CD4-positive, alpha-beta T cell treated with Interleukin-6 at 100 ng/mL for 8 hours (primary cell): ENCODE measurements around the gene BRPF1.
"Not testable (repeated sequence)": the region's sequence is repeated elsewhere in the genome, so short reads cannot be mapped to it uniquely, and the experiment has no call there.

ENCODE experiments used
- DNase-seq: peaks from one replicate; pipeline ENCODE4 v3.0.0-alpha.2; 2020; ENCODE audit warnings: mixed read lengths, low spot score

BRPF1 gene

DNA sequence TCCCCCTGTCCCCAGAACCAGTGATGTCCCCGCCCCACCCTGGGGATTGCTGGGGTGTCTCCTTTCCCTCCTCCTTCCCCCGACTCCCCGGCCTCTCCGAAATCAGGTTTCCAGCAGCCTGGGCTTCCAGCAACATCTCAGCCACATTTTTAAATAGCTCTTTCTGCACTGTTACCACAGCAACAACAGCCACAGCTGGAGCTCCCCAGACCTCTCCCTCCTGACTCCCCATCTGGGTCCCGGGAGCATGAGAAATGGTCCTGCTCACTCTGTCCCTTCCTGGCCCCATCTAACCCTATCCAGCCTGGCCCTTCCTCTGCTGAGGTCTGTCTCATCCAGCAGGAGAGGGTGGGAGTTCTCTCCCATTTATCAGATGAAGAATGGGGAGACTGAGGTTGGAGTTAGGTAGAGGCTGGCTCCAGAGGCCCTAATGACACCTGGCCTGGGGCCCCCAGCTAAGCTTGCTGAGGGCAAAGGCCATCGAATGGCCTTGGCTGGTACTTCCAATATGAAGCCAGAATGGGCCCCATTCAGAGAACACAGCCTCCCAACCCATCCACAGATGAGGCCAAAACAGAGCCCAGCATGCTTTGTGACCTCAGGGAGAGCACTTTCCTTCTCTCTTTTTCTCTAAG lies 36.7 kb downstream of the BRPF1 start:
- no peak for DNase-seq

DNA sequence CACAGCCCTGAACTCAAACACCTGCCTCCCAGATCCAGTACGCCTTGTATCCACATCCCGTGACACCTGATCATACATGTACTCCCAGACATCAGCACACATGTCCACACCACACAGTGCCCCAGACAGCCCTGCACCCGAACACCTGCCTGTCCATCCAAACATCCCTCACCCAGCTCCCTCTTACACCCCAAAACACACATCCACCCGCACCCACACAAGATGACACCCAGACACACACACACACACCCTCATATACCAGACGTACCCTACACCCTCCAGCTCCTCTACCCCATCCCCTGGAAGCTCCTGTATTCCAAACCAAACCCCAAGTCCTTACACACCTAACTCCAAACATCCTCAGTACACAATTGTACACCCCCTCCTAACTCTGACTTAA lies 37.5 kb downstream of the BRPF1 start:
- DNase-seq = no peak

DNA sequence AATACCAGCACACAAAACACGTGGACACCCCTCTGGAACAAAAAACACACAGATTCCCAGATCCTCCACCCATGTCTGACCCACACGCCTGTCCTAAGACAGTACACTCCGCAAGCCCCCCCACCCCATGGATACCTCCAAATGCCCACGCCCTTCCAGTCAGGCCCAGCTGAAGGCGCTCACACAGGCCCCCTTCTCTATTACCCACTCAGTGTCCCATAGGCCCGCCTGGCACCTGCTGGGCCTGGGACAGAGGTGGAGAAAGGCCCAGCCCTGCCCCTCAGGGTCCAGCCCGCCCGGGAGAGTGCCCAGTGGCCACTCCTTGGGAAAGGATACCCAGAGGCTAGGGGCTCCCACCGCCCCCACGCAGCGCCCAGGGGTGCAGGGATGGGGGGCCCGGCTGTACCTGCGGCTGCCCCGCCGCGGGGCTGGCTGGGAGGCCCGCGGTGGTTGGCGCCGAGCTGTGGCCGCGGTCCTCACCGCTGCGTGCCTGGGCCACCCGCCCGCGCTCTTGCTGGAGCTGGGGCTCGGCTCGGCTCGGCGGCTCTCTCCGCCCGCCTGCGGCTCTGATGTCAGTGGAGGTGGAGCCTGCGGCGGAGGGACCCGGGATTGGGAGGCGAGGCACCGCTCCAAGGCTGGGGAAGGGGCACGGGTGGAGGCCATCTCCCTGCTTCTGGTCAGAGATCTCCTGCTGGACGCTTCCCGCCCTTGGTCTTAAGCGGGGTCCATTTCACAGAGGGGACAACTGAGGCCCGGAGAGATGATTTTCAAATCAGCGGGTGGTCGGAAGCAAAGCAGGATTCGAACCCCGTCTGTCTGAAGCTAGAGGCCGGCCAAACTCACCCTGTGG lies 38.1 kb downstream of the BRPF1 start, which contains the start of gene CAMK1:
Gene CAMK1 (minus strand): TSS at position 522 of the 850 bp plus-strand sequence. CDS start 2,198 bp downstream, outside the sequence.
- DNase-seq = peak; percentile 48

DNA sequence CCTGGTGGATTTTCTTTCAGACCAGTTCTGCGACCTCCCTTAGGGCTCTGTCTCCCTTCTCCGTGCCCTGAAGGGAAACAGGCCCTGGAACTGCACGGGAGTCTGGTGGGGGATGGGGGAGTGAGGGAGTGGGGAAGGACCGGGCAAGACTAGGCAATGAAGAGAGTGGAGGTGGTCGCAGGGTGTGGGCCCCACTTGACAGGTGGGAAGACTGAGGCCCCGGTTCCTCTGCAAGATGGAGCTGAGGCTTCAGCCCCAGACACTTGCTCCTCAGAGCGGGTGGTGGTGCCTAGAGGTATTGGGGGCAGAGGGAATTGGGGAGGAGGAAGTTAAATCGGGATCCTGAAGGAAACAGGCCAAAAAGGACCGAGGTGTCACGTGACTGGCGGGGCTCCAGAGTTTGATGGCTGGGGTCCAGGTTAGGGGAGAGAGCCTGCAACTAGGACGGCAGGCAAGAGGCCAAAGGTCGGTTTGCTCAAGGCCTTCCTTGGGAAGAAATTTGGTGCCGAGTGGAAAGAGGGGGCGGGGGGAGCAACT lies 38.8 kb downstream of the BRPF1 start:
- DNase-seq = no peak

DNA sequence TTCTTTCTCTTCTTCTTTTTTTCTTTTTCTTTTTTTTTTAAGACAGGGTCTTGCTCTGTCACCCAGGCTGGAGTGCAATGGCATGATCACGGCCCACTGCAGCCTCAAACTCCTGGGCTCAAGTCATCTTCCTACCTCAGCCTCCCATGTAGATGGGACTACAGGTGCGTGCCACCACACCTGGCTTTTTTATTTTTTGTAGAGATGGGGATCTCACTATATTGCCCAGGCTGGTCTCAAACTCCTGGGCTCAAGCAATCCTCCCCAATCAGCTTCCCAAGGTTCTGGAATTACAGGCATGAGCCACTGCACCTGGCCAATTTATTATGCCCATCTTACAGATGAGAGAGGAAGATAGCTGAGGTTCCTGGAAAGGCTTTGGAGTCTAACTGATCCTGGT lies 39.5 kb downstream of the BRPF1 start:
- not testable (repeated sequence) for DNase-seq

DNA sequence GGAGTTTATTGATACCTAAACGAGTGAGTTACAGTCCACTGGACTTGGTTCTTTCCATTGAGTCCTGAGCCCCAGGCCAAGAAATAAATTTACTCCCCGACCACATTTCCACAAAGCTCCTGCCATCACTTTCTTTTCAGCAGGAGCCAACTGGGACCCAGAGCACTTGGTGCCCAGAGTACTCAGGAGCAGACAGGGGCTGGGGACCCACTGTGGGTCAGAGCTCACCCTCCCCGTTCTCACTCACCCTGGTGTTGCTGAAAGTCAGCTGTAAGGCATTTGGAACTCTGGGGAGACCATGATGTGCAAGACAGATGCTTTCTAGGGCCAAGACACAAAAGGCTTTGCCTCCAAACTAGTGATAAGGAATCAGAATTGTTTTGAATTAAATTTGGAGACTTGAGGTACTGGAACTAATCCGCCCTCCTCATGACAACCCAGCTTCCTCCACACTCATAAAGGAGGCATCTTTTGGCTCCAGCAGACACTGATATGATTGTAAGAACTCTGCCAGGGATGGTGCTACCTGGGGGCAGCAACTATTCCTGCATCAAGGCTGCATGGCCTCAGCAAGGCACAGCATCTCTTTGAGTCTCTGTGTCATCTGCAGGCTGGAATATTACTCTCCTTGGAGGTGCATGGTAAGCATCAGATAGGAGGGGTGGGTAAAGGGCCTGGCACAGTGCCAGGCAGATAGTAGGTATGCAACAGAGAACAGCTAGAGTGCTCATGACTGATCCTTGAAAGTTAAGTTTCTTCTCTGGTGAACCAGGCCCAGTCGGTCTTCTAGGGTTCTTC lies 45.6 kb downstream of the BRPF1 start:
- DNase-seq = no peak

DNA sequence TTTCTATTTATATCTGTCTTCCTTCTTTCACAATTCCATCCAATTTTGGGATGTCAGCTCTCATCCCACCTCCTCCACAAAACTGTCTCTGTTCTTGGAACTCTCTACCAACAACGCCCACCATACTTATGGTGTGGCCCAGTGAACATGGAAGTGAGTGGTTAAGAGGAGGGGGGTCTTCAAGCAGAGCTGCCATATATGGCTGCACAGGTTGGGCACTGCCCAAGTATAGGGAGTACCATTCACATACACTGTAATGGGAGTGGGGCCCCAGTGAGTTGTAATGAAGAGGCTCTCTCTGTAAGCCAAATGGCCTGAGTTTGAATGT lies 46.1 kb downstream of the BRPF1 start:
- DNase-seq = no peak

DNA sequence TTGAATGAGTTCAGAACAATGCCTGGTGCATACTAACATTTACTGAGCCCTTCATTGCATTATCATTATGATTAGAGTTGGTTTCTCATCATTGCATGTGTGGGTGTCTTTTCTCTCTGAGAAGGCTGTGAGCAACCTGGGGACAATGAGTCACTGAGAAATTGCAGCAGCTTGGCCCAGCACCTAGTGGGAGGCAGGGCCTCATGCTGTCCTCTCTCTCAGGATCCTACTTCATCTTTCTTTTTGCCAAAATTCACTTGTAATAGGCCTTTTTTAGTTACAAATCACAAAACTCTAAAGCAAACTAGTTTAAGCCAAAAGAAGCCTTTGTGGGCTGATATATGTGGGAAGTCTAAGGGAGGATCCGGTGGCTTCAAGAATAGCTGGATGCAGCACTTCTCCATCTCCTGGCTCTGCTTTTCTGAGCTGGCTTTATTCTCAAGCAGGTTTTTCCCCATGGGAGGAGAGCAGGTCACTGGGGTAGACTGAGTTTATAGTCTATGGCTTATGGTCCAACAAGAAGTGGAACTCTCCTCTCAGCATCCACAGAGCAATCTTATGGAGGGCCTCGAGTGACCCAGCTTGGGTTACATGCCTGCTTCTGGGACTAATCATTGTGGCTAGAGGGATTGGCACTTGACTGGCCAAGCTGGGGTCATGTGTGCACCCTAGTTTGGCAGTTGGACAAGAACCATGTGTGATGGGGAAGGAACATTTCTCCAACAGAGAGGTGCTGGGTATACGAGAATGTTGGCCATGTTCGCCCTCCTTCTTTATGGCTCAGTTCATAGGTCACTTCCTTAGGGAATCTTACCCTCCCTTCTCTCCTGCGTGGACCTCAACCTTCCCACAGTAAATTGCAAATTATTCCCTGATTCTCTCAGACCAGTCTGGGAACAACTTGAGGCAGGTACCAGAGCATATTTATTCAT lies 46.9 kb downstream of the BRPF1 start:
- DNase-seq = no peak

DNA sequence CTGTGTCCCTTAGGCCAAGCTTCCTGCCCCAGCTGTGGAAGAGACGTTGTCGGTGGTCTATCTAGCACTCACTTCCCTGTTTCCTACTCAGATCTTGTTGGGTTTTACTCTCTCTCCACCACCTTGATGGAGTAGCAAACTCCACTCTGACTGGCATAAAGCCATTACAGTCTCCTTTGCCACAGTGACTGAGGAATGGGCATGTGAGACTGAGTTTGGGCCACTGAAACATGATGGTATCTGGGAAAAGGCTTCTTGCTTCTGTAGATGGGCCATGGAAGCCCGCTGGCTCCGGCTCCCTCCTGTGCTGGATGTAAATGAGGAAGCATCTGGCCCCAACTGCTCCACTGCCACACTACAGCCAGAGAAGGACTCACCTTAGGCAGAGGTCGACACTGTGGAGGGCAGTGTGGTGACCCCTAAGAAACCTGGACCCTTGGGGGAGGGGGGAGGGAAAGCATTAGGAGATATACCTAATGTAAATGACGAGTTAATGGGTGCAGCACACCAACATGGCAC lies 47.6 kb downstream of the BRPF1 start:
- no peak for DNase-seq

DNA sequence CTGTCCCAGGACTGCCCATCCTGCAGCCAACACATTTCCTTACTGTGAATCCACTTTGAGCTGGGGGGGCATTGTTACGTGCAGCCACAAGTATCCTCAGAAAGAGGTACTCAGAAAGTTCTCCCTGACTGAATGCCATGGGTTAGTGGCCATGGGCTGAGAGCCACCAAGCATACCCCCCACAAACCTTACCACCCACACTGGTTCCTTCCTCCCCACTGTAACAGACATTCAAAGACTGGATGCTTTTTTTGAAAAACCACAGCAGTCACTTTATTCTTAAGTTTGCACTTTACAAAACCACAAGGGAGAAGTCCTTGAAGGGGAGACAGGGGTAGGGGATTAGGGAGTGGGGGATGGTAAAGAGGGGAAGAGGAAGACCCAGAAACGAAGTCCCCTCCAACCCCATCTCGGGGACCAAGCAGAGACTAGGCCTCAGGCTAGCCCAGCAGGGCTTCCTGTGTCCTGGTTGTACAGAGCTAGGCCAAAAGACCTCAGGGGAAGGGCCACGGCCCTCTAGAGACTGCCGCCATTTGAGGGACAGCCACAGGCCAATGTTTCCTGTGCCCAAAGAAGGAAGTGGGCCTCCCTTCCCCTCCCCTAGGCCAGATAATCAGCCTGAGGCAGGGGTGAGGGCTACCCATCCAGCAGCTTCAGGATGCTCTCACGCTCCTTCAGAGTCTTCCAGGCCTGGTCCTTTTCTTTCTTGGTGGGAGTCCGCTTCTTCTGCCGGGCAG lies 48.4 kb downstream of the BRPF1 start:
- peak; percentile 34 for DNase-seq

DNA sequence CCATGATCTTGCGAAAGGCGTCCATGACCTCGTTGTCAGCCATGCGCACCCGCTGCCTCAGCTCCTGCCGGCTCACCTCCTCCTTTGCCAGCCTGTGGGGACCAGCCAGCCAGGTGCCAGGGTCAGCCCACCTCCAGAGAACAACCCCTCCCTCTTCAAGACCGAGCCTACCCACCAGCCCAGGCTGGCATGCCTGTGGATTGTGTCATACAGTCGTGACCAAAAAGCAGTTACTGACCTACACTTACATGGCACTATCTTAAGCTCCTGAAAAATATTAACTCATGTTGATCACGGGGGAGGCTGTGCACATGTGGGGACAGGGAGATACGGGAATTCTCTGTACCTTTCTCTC lies 48.9 kb downstream of the BRPF1 start:
- no peak for DNase-seq

DNA sequence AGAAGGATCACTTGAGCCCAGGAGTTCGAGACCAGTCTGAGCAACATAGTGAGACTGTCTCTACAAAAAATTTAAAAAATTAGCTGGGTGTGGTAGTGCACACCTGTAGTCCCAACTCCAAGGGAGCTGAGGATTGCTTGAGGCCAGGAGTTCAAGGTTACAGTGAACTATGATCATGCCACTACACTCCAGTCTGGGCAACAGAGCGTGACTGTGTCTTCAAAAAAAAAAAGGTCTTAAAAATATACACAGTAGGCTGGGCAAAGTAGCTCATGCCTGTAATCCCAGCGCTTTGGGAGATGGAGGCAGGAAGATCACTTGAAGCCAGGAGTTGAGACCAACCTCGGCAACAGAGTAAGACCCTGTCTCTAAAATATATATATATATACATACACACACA lies 49.4 kb downstream of the BRPF1 start:
- DNase-seq = no peak

DNA sequence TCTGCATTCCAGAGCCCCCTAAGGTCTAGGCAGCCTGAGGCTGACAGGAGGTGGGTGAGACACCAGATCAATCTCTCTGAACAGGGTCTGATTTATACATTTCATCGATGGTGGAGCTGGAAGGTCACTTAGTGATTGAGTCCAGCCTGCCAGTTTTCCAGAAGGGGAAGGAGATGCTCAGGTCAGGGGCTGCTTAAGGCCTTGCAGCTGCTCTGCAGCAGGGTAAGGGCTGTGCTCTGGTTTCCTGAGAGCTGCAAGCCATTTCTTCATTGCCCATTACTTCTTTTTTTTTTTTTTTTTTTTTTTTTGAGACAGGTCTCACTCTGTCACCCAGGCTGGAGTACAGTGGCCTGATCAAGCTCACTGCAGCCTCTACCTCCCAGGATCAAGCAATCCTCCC lies 50.0 kb downstream of the BRPF1 start:
- no peak for DNase-seq

DNA sequence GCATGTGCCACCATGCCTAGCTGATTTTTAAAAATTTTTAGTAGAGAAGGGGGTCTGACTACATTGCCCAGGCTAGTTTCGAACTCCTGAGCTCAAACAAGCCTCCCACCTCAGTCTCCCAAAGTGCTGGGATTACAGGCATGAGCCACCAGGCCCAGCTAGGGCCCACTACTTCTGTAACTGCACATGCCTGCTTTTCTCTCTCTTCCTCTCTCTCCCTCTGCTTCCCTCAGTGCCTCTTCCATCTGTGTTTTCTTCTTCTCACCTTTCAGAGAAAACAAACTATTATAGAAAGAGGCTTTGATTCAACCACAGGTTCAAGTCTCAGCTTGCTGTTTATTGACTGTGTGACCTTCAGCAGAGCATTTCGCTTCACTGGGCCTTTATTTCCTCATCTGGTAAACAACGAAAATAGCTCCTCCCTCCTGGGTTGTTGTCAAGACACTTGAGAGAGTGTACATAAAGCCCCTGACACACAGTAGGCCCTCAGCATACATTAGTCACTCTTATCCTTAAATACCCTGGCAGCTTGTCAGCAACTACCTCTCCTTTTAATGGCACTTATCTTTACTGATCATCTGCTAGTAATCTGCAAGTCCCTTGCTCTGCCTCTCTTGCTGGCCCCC lies 50.6 kb downstream of the BRPF1 start:
- no peak for DNase-seq

DNA sequence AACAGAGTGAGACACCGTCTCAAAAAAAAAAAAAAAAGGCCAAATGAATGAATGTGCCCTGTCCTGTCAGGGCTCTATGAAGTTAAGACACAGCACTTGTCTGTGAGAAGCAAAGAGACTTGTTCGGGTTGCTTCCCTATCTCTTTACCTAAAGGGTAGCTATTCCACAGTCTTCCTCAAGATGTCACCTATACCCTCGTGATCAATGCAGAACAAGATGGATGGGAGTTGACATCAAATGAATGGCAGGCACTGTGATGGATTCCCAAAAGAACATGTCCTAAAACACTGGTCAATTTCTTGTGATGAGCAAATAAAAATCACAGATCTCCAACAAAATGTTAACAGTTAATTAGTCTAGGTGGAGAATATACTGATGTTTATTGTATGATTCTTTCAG lies 51.2 kb downstream of the BRPF1 start:
- DNase-seq = no peak

DNA sequence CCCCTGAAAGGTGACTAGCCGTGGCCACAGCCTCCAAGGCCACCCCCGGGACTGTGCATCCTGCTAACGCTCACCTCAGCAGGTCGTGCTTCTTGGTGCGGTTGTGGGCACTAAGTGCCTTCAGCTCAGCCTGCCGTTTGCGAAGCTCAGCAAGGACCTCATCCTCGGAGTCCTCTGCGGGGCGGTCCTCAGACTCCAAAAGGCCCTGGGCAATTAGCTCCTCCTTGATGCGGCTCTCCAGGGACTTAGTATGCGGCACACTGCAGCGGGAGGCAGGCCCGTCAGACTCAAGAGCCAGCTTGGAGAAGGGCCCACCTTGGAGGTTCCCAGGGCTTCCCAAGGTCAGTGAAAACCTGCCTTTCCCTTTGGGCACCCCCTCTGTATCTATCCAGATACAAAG lies 52.4 kb downstream of the BRPF1 start:
- no peak for DNase-seq

DNA sequence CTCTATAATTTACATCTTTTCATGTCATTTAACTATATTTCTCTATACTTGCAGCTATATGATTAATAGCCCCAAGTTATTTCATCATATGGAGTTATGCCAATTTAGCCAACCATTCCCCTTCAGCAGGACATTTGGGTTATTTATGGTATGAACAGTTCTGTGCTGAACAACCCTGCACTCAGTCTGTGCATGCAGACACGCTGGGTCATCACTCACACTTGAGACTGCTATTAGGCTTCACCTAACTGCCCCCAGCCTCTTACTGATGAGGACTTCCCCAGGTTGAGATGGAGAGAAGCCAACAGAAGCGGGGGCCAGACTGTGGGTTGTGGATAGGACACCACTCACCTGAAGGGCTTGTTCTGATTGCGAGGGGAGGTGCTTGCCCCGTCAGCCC lies 53.4 kb downstream of the BRPF1 start:
- DNase-seq = no peak

DNA sequence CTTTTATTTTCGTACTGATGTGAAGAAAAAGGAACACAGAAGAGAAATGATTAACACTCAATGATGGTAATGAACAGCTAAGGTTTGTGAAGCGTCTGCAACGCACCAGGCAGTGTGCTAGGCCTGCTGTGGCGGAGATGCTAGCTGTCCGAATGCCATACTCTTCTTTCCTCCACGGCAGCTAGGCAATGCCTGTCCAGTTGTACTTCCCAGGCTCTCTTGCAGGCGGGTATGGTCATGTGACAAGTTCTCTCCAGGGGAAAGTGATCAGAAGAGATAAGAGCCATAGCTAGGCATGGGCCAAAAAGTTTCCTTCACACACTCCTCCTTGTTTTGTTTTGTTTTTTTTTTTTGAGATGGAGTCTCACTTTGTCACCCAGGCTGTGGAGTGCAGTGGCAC lies 54.1 kb downstream of the BRPF1 start:
- no peak for DNase-seq

DNA sequence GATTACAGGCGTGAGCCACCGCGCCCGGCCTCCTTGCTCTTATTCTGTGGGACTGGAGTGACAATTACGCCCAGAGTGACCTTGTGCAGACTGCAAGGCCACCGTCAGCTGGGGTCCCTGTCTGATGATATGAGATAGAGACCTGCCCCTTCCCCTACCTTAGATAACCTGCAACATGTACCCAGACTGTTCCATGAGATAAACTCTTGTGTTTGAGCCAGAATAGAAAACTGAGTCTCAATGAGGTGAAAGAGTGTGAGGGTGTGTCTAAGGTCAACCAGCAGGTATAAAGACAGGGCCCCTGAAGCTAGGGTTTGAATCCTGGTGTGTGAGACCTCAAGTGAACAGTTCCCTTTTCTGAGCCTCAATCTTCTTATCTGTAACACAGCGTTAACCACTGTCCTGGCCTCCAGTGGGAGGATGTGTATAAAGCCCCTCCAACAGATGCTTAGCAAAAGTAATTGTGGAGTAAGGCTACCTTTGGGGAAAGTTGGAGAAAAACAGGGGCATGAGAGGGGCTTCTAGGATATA lies 54.7 kb downstream of the BRPF1 start:
- DNase-seq = no peak
